Stimulated activated CD8-positive, alpha-beta memory T cell treated with anti-CD3 and anti-CD28 coated beads, Interleukin-7, amount 100 ng/mL, for 1 hour (primary cell): ENCODE measurements around the gene TAS2R60.
"Not testable (repeated sequence)": the region's sequence is repeated elsewhere in the genome, so short reads cannot be mapped to it uniquely, and the experiment has no call there.

Experiments
- DNase-seq, 2 donors: peaks; one replicate each; pipeline ENCODE4 v3.0.0-alpha.2; 2020; ENCODE audit warnings: low read depth in 2 of 2

TAS2R60 gene

GRCh38 chr7:143410521-143411004, 32.7 kb upstream of the TAS2R60 start:
- no peak for DNase-seq

- DNase-seq, result no peak
Observed at GRCh38 chr7:143411976-143412708, 31.1 kb upstream of the TAS2R60 start.

- no peak for DNase-seq
Observed at GRCh38 chr7:143413123-143413522, 30.1 kb upstream of the TAS2R60 start.

- not testable (repeated sequence) for DNase-seq
Observed at GRCh38 chr7:143415209-143415608, 28.0 kb upstream of the TAS2R60 start.

- no peak for DNase-seq
Observed at GRCh38 chr7:143415742-143416397, 27.4 kb upstream of the TAS2R60 start.

GRCh38 chr7:143416565-143417149, 26.6 kb upstream of the TAS2R60 start:
- no peak for DNase-seq

GRCh38 chr7:143417734-143418383, 25.4 kb upstream of the TAS2R60 start:
- DNase-seq, result no peak

GRCh38 chr7:143418681-143419458, 24.4 kb upstream of the TAS2R60 start:
- DNase-seq, result no peak

GRCh38 chr7:143419880-143420279, 23.4 kb upstream of the TAS2R60 start:
- no peak for DNase-seq

GRCh38 chr7:143420624-143421023, 22.6 kb upstream of the TAS2R60 start:
- not testable (repeated sequence) for DNase-seq

GRCh38 chr7:143422033-143422432, 21.2 kb upstream of the TAS2R60 start:
- DNase-seq, result no peak

GRCh38 chr7:143424476-143424875, 18.8 kb upstream of the TAS2R60 start:
- not testable (repeated sequence) for DNase-seq

GRCh38 chr7:143426479-143427142, 16.6 kb upstream of the TAS2R60 start:
- DNase-seq, result no peak

GRCh38 chr7:143429770-143430698, 13.2 kb upstream of the TAS2R60 start:
- no peak for DNase-seq

GRCh38 chr7:143431109-143431508, 12.1 kb upstream of the TAS2R60 start:
- no peak for DNase-seq

- DNase-seq, result no peak
Observed at GRCh38 chr7:143433759-143434158, 9.5 kb upstream of the TAS2R60 start.

- DNase-seq, result no peak
Observed at GRCh38 chr7:143434660-143435059, 8.6 kb upstream of the TAS2R60 start.

- no peak for DNase-seq
Observed at GRCh38 chr7:143435266-143435665, 8.0 kb upstream of the TAS2R60 start.

- DNase-seq, result no peak
Observed at GRCh38 chr7:143436325-143436946, 6.8 kb upstream of the TAS2R60 start.
